Lower lobe of right lung (tissue), 2 donors: ENCODE measurements around the gene APC. TPM values are rescaled to one million over a fixed set of nuclear protein-coding genes. Genes with fewer than 3 reads are reported as not detected.
A peak's percentile ranks its signal among the peaks of the same experiment; 100 is the strongest.

Experiments
- ATAC-seq, 2 donors: fragments of 200-7000 bp; cut with Tn5 transposase; one replicate each; pipeline ENCODE4 v1.9.1; 2020 to 2022; ENCODE audit warnings: mild to moderate bottlenecking in 2 of 2, moderate library complexity in 2 of 2
- DNase-seq: peaks from one replicate; pipeline ENCODE4 v3.0.0-alpha.2; 2020
- H3K27ac ChIP-seq: fragments of 200-600 bp; one replicate; pipeline ENCODE4 v1.8.0; 2022
- H3K27me3 ChIP-seq: fragments of 200-600 bp; one replicate; pipeline ENCODE4 v1.8.0; 2022; ENCODE audit warnings: low read depth
- H3K36me3 ChIP-seq: fragments of 200-600 bp; one replicate; pipeline ENCODE4 v1.8.0; 2022; ENCODE audit warnings: mild to moderate bottlenecking
- H3K4me1 ChIP-seq: fragments of 200-600 bp; one replicate; pipeline ENCODE4 v1.8.0; 2022
- H3K4me3 ChIP-seq: fragments of 200-600 bp; one replicate; pipeline ENCODE4 v1.8.0; 2022; ENCODE audit warnings: mild to moderate bottlenecking
- H3K9me3 ChIP-seq: fragments of 200-600 bp; one replicate; pipeline ENCODE4 v1.8.0; 2022
- intact Hi-C: fragments of 100-400 bp; cut with DNase I; formaldehyde crosslinking; loops from one replicate; pipeline ENCODE4 v1.11.0; 2022
- total RNA-seq: library from RNA; stranded (reverse); fragmentation: NEBNext Ultra II Directional; extraction: Animal tissue kit (Norgen Biotek cat#: 25700); gene quantifications from one replicate; pipeline ENCODE4 v1.2.1, GENCODE V29; 2021
- TF ChIP-seq, protein P1 (sequence below): fragments of 200-600 bp; IDR thresholded peaks from one replicate; pipeline ENCODE4 v1.8.0; 2022; ENCODE audit warnings: antibody characterized with exemption, mild to moderate bottlenecking
- donor health status: DM: no; HTN: yes; CAD: no; lungs with severe emphysema.

Gene APC
- total RNA-seq, 1 donor from 2014 or later = 47.7 TPM

DNA sequence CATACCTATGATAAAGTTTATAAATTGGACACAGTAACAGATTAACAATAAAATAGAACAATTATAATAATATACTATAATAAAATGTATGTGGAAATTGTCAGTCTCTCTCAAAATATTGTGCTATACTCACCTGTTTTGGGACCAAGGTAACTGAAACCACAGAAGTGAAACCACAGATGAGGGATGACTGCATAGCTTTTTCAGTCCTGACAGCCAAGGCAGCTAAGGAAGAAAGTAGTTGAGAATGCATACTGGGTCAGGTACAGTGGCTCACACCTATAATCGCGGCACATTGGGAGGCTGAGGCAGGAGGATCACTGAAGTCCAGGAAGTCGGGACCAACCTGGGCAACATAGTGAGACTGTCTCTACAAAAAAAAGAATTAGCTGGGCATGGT, 132.3 kb downstream of the APC start:
- no peaks in the 10 kb centered on the region for H3K9me3 ChIP-seq
- no peak for DNase-seq
- H3K36me3 ChIP-seq = peaks cover 69% of the 10 kb centered on the region
- no peak overlapping the region for H3K27ac ChIP-seq
- intact Hi-C loops = no loop called here
- no peak overlapping the region for H3K4me3 ChIP-seq
- TF ChIP-seq, protein P1, sequence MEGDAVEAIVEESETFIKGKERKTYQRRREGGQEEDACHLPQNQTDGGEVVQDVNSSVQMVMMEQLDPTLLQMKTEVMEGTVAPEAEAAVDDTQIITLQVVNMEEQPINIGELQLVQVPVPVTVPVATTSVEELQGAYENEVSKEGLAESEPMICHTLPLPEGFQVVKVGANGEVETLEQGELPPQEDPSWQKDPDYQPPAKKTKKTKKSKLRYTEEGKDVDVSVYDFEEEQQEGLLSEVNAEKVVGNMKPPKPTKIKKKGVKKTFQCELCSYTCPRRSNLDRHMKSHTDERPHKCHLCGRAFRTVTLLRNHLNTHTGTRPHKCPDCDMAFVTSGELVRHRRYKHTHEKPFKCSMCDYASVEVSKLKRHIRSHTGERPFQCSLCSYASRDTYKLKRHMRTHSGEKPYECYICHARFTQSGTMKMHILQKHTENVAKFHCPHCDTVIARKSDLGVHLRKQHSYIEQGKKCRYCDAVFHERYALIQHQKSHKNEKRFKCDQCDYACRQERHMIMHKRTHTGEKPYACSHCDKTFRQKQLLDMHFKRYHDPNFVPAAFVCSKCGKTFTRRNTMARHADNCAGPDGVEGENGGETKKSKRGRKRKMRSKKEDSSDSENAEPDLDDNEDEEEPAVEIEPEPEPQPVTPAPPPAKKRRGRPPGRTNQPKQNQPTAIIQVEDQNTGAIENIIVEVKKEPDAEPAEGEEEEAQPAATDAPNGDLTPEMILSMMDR = no peak
- H3K4me1 ChIP-seq = no peaks in the 10 kb centered on the region
- no peak for ATAC-seq
- no peaks in the 10 kb centered on the region for H3K27me3 ChIP-seq

DNA sequence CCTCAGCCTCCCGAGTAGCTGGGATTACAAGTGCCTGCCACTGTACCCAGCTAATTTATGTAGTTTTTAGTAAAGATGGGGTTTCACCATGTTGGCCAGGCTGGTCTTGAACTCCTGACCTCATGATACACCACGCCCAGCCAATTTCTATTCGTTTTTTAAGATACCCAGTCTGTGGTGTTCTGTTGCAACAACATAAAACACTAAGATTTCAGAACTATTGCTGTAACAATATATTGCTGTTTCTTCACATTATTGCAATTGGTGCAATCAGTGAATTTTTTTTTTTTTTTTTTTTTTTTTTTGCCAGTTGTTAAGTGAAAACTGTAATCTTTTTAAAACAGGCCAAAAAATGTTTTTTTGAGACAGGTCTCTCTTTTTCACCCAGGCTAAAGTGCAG, 133.3 kb downstream of the APC start:
- TF ChIP-seq, protein P1 = no peak
- Histone ChIP-seq H3K9me3 (no peaks in the 10 kb centered on the region), H3K4me1 (no peaks in the 10 kb centered on the region), H3K36me3 (peaks cover 66% of the 10 kb centered on the region), H3K27ac (no peak overlapping the region), H3K27me3 (no peaks in the 10 kb centered on the region), H3K4me3 (no peak overlapping the region)
- no peak for DNase-seq
- no peak for ATAC-seq
- intact Hi-C loops = no loop called here

DNA sequence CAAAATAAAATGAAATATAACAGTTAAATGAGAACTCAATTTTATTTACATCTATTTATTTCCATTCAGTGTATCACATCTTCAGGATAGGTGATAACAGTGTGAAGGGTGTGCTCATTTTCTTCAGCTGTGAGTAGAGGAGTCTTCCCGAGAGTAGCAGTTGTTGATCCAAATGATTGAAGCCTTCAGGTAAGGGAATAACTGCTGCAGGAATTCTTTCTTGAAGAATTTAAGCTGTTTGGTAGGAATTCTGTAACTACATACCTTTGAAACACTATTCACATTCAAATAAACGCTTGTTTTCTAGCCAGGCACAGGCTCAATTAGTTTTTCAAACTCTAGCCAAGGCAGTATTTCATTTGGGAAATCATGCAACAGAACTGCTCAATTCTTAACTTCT, 138.7 kb downstream of the APC start:
- Histone ChIP-seq H3K4me1 (no peaks in the 10 kb centered on the region), H3K4me3 (no peak overlapping the region), H3K36me3 (peaks cover 59% of the 10 kb centered on the region), H3K9me3 (no peaks in the 10 kb centered on the region), H3K27me3 (no peaks in the 10 kb centered on the region), H3K27ac (no peak overlapping the region)
- DNase-seq = no peak
- ATAC-seq = no peak
- intact Hi-C loops = no loop called here
- TF ChIP-seq, protein P1 = no peak

DNA sequence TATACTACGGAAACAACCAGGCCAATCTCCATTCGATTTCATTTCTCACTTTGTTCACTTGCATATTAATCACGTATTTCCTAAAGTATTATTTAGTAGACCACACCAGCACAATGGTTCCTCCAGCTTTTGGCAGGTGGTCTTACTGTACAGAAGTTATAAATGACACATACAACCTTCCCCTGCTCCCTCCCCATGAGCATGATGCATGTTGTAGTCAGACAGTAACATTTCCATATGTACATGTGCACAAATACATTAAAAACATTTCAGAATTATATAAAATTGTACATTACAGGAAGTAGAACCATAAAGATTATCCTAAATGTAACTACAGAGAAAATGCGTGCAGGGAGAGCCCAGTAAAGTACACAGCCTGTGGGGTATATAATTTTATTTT, 140.4 kb downstream of the APC start:
- Histone ChIP-seq H3K27me3 (no peaks in the 10 kb centered on the region), H3K4me3 (no peak overlapping the region), H3K27ac (no peak overlapping the region), H3K36me3 (peaks cover 62% of the 10 kb centered on the region), H3K9me3 (no peaks in the 10 kb centered on the region), H3K4me1 (no peaks in the 10 kb centered on the region)
- ATAC-seq = no peak
- DNase-seq = no peak
- intact Hi-C loops = no loop called here
- TF ChIP-seq, protein P1 = no peak

- Histone ChIP-seq H3K4me3 (no peak overlapping the region), H3K9me3 (no peaks in the 10 kb centered on the region), H3K4me1 (no peaks in the 10 kb centered on the region), H3K27me3 (no peaks in the 10 kb centered on the region), H3K27ac (no peak overlapping the region), H3K36me3 (peaks cover 69% of the 10 kb centered on the region)
- TF ChIP-seq, protein P1 = no peak
- DNase-seq (no peak), ATAC-seq (peak; percentile 43 to 47)
- intact Hi-C loops = no loop called here
Measured at GRCh38 chr5:112878760-112879159, 141.1 kb downstream of the APC start.
